HEK293 (cell line): ENCODE data around the gene CHAC2.

Experiments
- CTCF ChIA-PET: fragments of 350-600 bp; formaldehyde crosslinking; extraction: SDS; loops from one replicate; lab custom pipeline; 2021; ENCODE audit warnings: antibody characterized with exemption; lab: Yijun Ruan, JAX
- POLR2A ChIA-PET: fragments of 300-600 bp; formaldehyde crosslinking; extraction: SDS; loops from one replicate; lab custom pipeline; 2020; ENCODE audit warnings: antibody characterized with exemption, inconsistent platforms; lab: Yijun Ruan, JAX
- H3K27ac ChIP-seq: fragments of 200-500 bp; sonication (Bioruptor generic); 2 replicates; pipeline ENCODE4 v1.5.1; 2014; ENCODE audit warnings: low read depth, low read length, control low read depth, inconsistent platforms; ENCODE audit errors: extremely low read depth
- H3K36me3 ChIP-seq, 2 experiments: fragments of 200-500 bp in 1 of 2; sonication (Bioruptor generic) in 1 of 2; 1 replicate in 1 of 2; 2 replicates in 1 of 2; pipeline ENCODE4 v1.5.1; 2014 to 2017; ENCODE audit warnings: inconsistent platforms in 2 of 2, low read length in 2 of 2; ENCODE audit not compliant: control insufficient read depth in 2 of 2, insufficient read depth in 1 of 2
- H3K4me1 ChIP-seq: fragments of 200-500 bp; sonication (Bioruptor generic); 2 replicates; pipeline ENCODE4 v1.5.1; 2014; ENCODE audit warnings: mild to moderate bottlenecking, low read length, inconsistent platforms; ENCODE audit not compliant: control insufficient read depth, insufficient read depth
- H3K4me3 ChIP-seq: 2 replicates; pipeline ENCODE4 v1.5.1; 2011; ENCODE audit warnings: low read depth, mild to moderate bottlenecking, control low read depth, low read length, moderate library complexity
- H3K9me3 ChIP-seq: fragments of 200-500 bp; sonication (Bioruptor generic); 2 replicates; pipeline ENCODE4 v1.5.1; 2014; ENCODE audit warnings: low read depth, low read length, inconsistent platforms; ENCODE audit not compliant: control insufficient read depth, insufficient read depth
- CTCF ChIP-seq: fragments of 450-650 bp; formaldehyde crosslinking; IDR thresholded peaks from 2 replicates; pipeline ENCODE4 v1.5.1; 2016; ENCODE audit warnings: missing biosample characterization, missing genetic modification characterization
- GLIS2 ChIP-seq: fragments of 450-650 bp; formaldehyde crosslinking; IDR thresholded peaks from 2 replicates; pipeline ENCODE4 v1.5.1; 2016; ENCODE audit warnings: missing biosample characterization, missing genetic modification characterization
- HIC1 ChIP-seq: fragments of 450-650 bp; formaldehyde crosslinking; IDR thresholded peaks from 2 replicates; pipeline ENCODE4 v1.5.1; 2016; ENCODE audit warnings: missing biosample characterization, missing genetic modification characterization
- HOXD13 ChIP-seq: sonication (generic); formaldehyde crosslinking; IDR thresholded peaks from 2 replicates; pipeline ENCODE4 v1.8.0; 2022; ENCODE audit warnings: missing genetic modification reagents, borderline replicate concordance
- INSM2 ChIP-seq: fragments of 450-650 bp; formaldehyde crosslinking; IDR thresholded peaks from 2 replicates; pipeline ENCODE4 v1.5.1; 2016; ENCODE audit warnings: missing biosample characterization, missing genetic modification characterization
- KLF1 ChIP-seq: fragments of 450-650 bp; formaldehyde crosslinking; IDR thresholded peaks from 2 replicates; pipeline ENCODE4 v1.5.1; 2016; ENCODE audit warnings: missing biosample characterization, missing genetic modification characterization
- KLF9 ChIP-seq: fragments of 450-650 bp; formaldehyde crosslinking; IDR thresholded peaks from 2 replicates; pipeline ENCODE4 v1.5.1; 2016; ENCODE audit warnings: missing biosample characterization, missing genetic modification characterization, low read depth
- SP7 ChIP-seq: fragments of 450-650 bp; formaldehyde crosslinking; IDR thresholded peaks from 2 replicates; pipeline ENCODE4 v1.5.1; 2016; ENCODE audit warnings: missing biosample characterization, missing genetic modification characterization
- ZBTB7A ChIP-seq: fragments of 450-650 bp; formaldehyde crosslinking; IDR thresholded peaks from 2 replicates; pipeline ENCODE4 v1.5.1; 2016; ENCODE audit warnings: low read depth, missing biosample characterization, missing genetic modification characterization
- ZBTB8A ChIP-seq: fragments of 450-650 bp; formaldehyde crosslinking; IDR thresholded peaks from 2 replicates; pipeline ENCODE4 v1.5.1; 2016; ENCODE audit warnings: missing biosample characterization, missing genetic modification characterization
- ZNF132 ChIP-seq: fragments of 450-650 bp; formaldehyde crosslinking; IDR thresholded peaks from 2 replicates; pipeline ENCODE4 v1.5.1; 2017; ENCODE audit warnings: missing biosample characterization, missing genetic modification characterization, borderline replicate concordance
- ZNF148 ChIP-seq: fragments of 450-650 bp; formaldehyde crosslinking; IDR thresholded peaks from 2 replicates; pipeline ENCODE4 v1.5.0; 2017; ENCODE audit warnings: missing biosample characterization, missing genetic modification characterization, borderline replicate concordance
- ZNF174 ChIP-seq: fragments of 450-650 bp; formaldehyde crosslinking; IDR thresholded peaks from 2 replicates; pipeline ENCODE4 v1.5.0; 2017; ENCODE audit warnings: missing biosample characterization, mild to moderate bottlenecking, missing genetic modification characterization
- ZNF423 ChIP-seq: fragments of 450-650 bp; formaldehyde crosslinking; IDR thresholded peaks from 2 replicates; pipeline ENCODE4 v1.5.1; 2016; ENCODE audit warnings: missing biosample characterization, missing genetic modification characterization
- ZNF549 ChIP-seq: fragments of 450-650 bp; IDR thresholded peaks from 2 replicates; pipeline ENCODE4 v1.5.1; 2018; ENCODE audit warnings: missing biosample characterization, missing genetic modification characterization, mild to moderate bottlenecking, inconsistent platforms, moderate library complexity
- ZNF621 ChIP-seq: fragments of 450-650 bp; formaldehyde crosslinking; IDR thresholded peaks from 2 replicates; pipeline ENCODE4 v1.5.1; 2017; ENCODE audit warnings: missing biosample characterization, missing genetic modification characterization
- ZNF670 ChIP-seq: fragments of 450-650 bp; formaldehyde crosslinking; IDR thresholded peaks from 2 replicates; pipeline ENCODE4 v1.5.1; 2016; ENCODE audit warnings: missing biosample characterization, missing genetic modification characterization, low read depth
- ZNF768 ChIP-seq: fragments of 450-650 bp; formaldehyde crosslinking; IDR thresholded peaks from 2 replicates; pipeline ENCODE4 v1.5.1; 2018; ENCODE audit warnings: missing biosample characterization, mild to moderate bottlenecking, missing genetic modification characterization
- TF ChIP-seq, protein P1 (sequence below): fragments of 450-650 bp; formaldehyde crosslinking; IDR thresholded peaks from 2 replicates; pipeline ENCODE4 v1.5.1; 2017; ENCODE audit warnings: missing biosample characterization, mild to moderate bottlenecking, missing genetic modification characterization, moderate library complexity
- TF ChIP-seq, protein P2 (sequence below): fragments of 450-650 bp; formaldehyde crosslinking; IDR thresholded peaks from 2 replicates; pipeline ENCODE4 v1.5.1; 2016; ENCODE audit warnings: missing biosample characterization, missing genetic modification characterization

Gene CHAC2

DNA sequence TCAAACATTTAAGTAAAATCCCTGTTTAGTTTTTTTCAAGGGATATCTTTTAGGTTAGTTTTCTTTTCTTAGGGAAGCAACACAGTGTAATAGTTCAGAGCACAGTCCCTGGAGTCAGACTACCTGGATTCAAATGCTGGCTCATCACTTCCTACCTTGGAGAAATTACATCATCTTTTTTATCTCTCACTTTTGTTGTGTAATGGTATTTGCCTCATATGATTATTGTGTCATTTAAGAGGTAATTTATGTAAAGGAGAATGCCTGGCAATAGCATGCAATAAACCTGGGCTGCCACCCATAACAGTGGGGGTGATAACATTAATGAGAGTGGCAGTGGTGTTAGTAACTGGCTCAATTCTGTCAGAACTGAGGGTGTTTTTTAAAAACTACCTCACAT, 45.5 kb downstream of the CHAC2 start:
- POLR2A ChIA-PET, result no interaction called here
- H3K27ac ChIP-seq, result no peak overlapping the region
- peaks cover 55 to 88% of the 10 kb centered on the region in 2 experiments for H3K36me3 ChIP-seq
- CTCF ChIA-PET, result interaction anchor here (0.5 to 1.0 kb wide), 5 partner anchors 9 to 640 kb away, joined by 4 to 5 read pairs (median 4); no protein-coding TSS in a partner anchor
- no peaks in the 10 kb centered on the region for H3K4me1 ChIP-seq
- TF ChIP-seq, protein P1, sequence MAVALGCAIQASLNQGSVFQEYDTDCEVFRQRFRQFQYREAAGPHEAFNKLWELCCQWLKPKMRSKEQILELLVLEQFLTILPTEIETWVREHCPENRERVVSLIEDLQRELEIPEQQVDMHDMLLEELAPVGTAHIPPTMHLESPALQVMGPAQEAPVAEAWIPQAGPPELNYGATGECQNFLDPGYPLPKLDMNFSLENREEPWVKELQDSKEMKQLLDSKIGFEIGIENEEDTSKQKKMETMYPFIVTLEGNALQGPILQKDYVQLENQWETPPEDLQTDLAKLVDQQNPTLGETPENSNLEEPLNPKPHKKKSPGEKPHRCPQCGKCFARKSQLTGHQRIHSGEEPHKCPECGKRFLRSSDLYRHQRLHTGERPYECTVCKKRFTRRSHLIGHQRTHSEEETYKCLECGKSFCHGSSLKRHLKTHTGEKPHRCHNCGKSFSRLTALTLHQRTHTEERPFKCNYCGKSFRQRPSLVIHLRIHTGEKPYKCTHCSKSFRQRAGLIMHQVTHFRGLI (tag by site-specific recombination), result no peak
- no peak for TF ChIP-seq HOXD13 (CRISPR knock-in tag)
- peak; percentile 63 for TF ChIP-seq SP7 (tag by site-specific recombination)
- TF ChIP-seq ZNF768 (tag by site-specific recombination), result no peak
- no peak for TF ChIP-seq ZNF549 (tag by site-specific recombination)
- TF ChIP-seq ZBTB8A (tag by site-specific recombination), result no peak
- H3K4me3 ChIP-seq, result no peak overlapping the region
- no peaks in the 10 kb centered on the region for H3K9me3 ChIP-seq

GRCh38 chr2:53818854-53819435, 51.3 kb downstream of the CHAC2 start:
- Histone ChIP-seq H3K9me3 (no peaks in the 10 kb centered on the region), H3K36me3 (peaks cover 32 to 50% of the 10 kb centered on the region in 2 experiments)
- TF ChIP-seq HIC1 (no peak), HOXD13 (CRISPR knock-in tag) (no peak), KLF9 (tag by site-specific recombination) (no peak), ZNF670 (tag by site-specific recombination) (no peak)
- TF ChIP-seq, all 188 proteins: peak for 0
- no peaks in the 10 kb centered on the region for H3K4me1 ChIP-seq
- no peak overlapping the region for H3K27ac ChIP-seq
- H3K4me3 ChIP-seq, result no peak overlapping the region
- ChIA-PET CTCF (interaction anchor here (0.5 to 1.0 kb wide), 2 partner anchors 49 to 52 kb away, joined by 3 read pairs; partner anchors contain the start of gene CHAC2), POLR2A (no interaction called here)

GRCh38 chr2:53819634-53820033, 52.0 kb downstream of the CHAC2 start:
- no peaks in the 10 kb centered on the region for H3K4me1 ChIP-seq
- H3K9me3 ChIP-seq, result no peaks in the 10 kb centered on the region
- POLR2A ChIA-PET, result no interaction called here
- H3K27ac ChIP-seq, result no peak overlapping the region
- CTCF ChIA-PET, result interaction anchor here (1.0 kb wide), 1 partner anchor 52 kb away, joined by 3 read pairs; the partner anchor contains the start of gene CHAC2
- peaks cover 31 to 45% of the 10 kb centered on the region in 2 experiments for H3K36me3 ChIP-seq
- H3K4me3 ChIP-seq, result no peak overlapping the region
- no peak for TF ChIP-seq ZNF148 (tag by site-specific recombination)
- no peak for TF ChIP-seq ZNF132 (tag by site-specific recombination)
- TF ChIP-seq GLIS2 (tag by site-specific recombination), result no peak
- TF ChIP-seq ZNF423 (tag by site-specific recombination), result no peak
- TF ChIP-seq ZNF621, result no peak
- TF ChIP-seq ZNF174 (tag by site-specific recombination), result no peak
- no peak for TF ChIP-seq ZBTB7A (tag by site-specific recombination)
- TF ChIP-seq, protein P2, sequence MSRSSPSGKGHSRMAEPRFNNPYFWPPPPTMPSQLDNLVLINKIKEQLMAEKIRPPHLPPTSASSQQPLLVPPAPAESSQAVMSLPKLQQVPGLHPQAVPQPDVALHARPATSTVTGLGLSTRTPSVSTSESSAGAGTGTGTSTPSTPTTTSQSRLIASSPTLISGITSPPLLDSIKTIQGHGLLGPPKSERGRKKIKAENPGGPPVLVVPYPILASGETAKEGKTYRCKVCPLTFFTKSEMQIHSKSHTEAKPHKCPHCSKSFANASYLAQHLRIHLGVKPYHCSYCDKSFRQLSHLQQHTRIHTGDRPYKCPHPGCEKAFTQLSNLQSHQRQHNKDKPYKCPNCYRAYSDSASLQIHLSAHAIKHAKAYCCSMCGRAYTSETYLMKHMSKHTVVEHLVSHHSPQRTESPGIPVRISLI, result no peak
- TF ChIP-seq KLF1 (tag by site-specific recombination), result no peak
- TF ChIP-seq CTCF (tag by site-specific recombination), result no peak
- TF ChIP-seq INSM2 (tag by site-specific recombination), result no peak
